Measurements from ENCODE around the gene ENPP6. TPM values are rescaled to one million over a fixed set of nuclear protein-coding genes. Genes with fewer than 3 reads are reported as not detected.

Gene ENPP6
- total and polyA plus RNA-seq, 2 experiments from 2014 or later = 0.11 TPM; not detected in 1

DNA sequence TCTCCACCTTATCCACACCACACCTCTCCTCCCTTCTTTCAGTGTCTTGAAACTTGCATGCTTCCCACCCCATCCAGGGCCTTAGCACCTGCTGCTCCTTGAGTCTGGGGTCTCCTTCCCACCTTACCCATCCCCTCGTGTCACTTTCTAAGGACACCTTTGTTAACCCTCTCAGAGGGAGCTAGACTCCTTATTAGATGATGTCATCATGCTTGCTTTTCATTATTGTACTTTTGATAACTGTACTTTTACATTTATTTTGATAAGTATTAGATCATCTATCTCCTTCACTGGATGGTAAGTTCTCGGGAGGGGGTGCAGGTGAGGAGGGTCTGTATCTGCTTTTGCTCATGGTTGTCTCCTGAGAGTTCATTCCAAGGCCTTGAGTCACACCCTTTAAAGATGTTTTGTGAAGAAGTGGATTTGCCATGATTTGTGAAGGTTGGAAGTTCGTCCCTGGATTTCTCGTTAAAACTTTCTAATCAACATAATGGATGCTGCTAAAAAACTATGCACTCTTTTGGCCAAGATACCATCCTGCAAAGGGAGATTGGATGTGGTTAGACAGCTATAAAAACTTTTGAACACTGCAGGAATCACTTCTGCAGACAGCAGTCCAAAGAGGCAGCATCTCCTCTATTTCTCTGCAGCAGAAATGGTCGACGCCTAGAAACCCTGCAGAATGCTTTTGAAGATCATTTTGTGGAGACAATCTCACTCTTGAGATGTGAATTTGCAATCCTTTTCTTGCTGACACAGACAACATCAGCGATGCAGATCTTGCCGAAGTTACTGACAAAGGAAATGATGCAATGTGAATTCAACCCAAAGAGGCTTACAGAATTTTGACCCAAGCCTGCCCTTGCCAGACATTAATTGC lies 69.6 kb downstream of the ENPP6 start (continued):
- TF ChIP-seq, protein P1, sequence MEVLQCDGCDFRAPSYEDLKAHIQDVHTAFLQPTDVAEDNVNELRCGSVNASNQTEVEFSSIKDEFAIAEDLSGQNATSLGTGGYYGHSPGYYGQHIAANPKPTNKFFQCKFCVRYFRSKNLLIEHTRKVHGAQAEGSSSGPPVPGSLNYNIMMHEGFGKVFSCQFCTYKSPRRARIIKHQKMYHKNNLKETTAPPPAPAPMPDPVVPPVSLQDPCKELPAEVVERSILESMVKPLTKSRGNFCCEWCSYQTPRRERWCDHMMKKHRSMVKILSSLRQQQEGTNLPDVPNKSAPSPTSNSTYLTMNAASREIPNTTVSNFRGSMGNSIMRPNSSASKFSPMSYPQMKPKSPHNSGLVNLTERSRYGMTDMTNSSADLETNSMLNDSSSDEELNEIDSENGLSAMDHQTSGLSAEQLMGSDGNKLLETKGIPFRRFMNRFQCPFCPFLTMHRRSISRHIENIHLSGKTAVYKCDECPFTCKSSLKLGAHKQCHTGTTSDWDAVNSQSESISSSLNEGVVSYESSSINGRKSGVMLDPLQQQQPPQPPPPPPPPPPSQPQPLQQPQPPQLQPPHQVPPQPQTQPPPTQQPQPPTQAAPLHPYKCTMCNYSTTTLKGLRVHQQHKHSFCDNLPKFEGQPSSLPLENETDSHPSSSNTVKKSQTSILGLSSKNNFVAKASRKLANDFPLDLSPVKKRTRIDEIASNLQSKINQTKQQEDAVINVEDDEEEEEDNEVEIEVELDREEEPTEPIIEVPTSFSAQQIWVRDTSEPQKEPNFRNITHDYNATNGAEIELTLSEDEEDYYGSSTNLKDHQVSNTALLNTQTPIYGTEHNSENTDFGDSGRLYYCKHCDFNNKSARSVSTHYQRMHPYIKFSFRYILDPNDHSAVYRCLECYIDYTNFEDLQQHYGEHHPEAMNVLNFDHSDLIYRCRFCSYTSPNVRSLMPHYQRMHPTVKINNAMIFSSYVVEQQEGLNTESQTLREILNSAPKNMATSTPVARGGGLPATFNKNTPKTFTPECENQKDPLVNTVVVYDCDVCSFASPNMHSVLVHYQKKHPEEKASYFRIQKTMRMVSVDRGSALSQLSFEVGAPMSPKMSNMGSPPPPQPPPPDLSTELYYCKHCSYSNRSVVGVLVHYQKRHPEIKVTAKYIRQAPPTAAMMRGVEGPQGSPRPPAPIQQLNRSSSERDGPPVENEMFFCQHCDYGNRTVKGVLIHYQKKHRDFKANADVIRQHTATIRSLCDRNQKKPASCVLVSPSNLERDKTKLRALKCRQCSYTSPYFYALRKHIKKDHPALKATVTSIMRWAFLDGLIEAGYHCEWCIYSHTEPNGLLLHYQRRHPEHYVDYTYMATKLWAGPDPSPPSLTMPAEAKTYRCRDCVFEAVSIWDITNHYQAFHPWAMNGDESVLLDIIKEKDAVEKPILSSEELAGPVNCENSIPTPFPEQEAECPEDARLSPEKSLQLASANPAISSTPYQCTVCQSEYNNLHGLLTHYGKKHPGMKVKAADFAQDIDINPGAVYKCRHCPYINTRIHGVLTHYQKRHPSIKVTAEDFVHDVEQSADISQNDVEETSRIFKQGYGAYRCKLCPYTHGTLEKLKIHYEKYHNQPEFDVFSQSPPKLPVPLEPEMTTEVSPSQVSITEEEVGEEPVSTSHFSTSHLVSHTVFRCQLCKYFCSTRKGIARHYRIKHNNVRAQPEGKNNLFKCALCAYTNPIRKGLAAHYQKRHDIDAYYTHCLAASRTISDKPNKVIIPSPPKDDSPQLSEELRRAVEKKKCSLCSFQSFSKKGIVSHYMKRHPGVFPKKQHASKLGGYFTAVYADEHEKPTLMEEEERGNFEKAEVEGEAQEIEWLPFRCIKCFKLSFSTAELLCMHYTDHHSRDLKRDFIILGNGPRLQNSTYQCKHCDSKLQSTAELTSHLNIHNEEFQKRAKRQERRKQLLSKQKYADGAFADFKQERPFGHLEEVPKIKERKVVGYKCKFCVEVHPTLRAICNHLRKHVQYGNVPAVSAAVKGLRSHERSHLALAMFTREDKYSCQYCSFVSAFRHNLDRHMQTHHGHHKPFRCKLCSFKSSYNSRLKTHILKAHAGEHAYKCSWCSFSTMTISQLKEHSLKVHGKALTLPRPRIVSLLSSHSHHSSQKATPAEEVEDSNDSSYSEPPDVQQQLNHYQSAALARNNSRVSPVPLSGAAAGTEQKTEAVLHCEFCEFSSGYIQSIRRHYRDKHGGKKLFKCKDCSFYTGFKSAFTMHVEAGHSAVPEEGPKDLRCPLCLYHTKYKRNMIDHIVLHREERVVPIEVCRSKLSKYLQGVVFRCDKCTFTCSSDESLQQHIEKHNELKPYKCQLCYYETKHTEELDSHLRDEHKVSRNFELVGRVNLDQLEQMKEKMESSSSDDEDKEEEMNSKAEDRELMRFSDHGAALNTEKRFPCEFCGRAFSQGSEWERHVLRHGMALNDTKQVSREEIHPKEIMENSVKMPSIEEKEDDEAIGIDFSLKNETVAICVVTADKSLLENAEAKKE (CRISPR knock-in tag; IDR thresholded peaks at IDR 0.05) = no peak
- TF ChIP-seq, protein P2, sequence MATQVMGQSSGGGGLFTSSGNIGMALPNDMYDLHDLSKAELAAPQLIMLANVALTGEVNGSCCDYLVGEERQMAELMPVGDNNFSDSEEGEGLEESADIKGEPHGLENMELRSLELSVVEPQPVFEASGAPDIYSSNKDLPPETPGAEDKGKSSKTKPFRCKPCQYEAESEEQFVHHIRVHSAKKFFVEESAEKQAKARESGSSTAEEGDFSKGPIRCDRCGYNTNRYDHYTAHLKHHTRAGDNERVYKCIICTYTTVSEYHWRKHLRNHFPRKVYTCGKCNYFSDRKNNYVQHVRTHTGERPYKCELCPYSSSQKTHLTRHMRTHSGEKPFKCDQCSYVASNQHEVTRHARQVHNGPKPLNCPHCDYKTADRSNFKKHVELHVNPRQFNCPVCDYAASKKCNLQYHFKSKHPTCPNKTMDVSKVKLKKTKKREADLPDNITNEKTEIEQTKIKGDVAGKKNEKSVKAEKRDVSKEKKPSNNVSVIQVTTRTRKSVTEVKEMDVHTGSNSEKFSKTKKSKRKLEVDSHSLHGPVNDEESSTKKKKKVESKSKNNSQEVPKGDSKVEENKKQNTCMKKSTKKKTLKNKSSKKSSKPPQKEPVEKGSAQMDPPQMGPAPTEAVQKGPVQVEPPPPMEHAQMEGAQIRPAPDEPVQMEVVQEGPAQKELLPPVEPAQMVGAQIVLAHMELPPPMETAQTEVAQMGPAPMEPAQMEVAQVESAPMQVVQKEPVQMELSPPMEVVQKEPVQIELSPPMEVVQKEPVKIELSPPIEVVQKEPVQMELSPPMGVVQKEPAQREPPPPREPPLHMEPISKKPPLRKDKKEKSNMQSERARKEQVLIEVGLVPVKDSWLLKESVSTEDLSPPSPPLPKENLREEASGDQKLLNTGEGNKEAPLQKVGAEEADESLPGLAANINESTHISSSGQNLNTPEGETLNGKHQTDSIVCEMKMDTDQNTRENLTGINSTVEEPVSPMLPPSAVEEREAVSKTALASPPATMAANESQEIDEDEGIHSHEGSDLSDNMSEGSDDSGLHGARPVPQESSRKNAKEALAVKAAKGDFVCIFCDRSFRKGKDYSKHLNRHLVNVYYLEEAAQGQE (IDR thresholded peaks at IDR 0.05; ENCODE audit: unreplicated experiment) = no peak

DNA sequence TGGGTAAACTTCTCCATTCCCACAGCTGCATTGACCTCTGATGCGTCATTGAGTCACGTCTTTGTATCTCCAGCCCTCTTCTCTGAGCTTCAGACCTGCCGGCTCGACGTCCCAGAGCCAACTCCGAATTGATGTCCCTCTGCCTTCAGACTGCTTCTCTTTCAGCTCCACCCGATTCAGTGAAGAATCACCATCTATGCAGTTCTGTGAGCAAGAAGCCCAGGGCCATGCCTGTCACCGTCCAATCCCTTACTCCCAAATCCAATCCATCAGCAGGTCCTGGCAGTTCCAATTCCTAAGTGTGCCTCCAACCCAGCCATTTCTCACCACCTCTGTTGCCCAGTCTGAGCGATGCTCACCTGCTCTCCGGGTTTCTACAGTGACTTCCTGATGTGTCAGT lies 70.7 kb downstream of the ENPP6 start:
- Histone ChIP-seq H3K27ac (ENCODE audit: low read depth) (no peak overlapping the region), H3K4me1 (ENCODE audit: insufficient read depth) (no peaks in the 10 kb centered on the region), H3K79me2 (replicated peaks; ENCODE audit: insufficient read depth) (no peaks in the 10 kb centered on the region), H3K27me3 (ENCODE audit: insufficient read depth) (no peaks in the 10 kb centered on the region), H3K4me2 (no peak overlapping the region), H3K4me3 (no peak overlapping the region), H3K36me3 (ENCODE audit: insufficient read depth) (no peaks in the 10 kb centered on the region), H3F3A (replicated peaks; ENCODE audit: low read depth) (no peaks in the 10 kb centered on the region), H4K20me1 (replicated peaks; ENCODE audit: insufficient read depth) (no peaks in the 10 kb centered on the region), H2AFZ (no peak overlapping the region), H3K9me2 (ENCODE audit: insufficient read depth) (peaks cover 6% of the 10 kb centered on the region; the same call in 1 of the 2 replicates)
- Mint-ChIP-seq H3K4me1 (peaks cover 10% of the 10 kb centered on the region), H3K4me3 (no peak overlapping the region), H3K9me3 (no peaks in the 10 kb centered on the region), H3K36me3 (ENCODE audit: low read depth) (no peaks in the 10 kb centered on the region; the same call in 2 of the 3 replicates), H3K27me3 (ENCODE audit: insufficient read depth, low read depth, poor library complexity) (peaks cover 5% of the 10 kb centered on the region), H3K27ac (no peak overlapping the region)
- DNase-seq (ENCODE audit: low spot score) (no peak), ATAC-seq (no peak)
- TF ChIP-seq ZNF114 (CRISPR knock-in tag; IDR thresholded peaks at IDR 0.05) = no peak
- TF ChIP-seq CREB1 (CRISPR knock-in tag; IDR thresholded peaks at IDR 0.05; ENCODE audit: low read depth) = no peak
